ENCODE data around the gene SEMA3G.

SEMA3G gene

DNA sequence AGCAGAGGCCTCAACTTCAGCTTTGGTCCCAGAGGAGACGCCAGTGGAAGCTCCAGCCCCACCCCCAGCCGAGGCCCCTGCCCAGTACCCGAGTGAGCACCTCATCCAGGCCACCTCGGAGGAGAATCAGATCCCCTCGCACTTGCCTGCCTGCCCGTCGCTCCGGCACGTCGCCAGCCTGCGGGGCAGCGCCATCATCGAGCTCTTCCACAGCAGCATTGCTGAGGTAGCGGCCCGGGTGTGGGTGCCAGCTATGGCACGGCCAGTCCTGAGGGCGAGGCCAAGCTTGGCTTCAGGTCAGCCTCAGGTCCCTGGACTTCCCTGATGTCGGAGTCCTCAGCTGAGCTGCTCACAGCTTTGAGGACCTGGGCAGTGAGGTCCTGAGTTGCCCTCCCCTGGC is 44.5 kb upstream of the SEMA3G start:
- H3K9me3 ChIP-seq (ENCODE audit: insufficient read depth, low read length), result no peaks in the 10 kb centered on the region
- no peak overlapping the region for H3K4me3 ChIP-seq (ENCODE audit: insufficient read length, low read depth)
- no peak for DNase-seq (ENCODE audit: low read depth, low spot score)
- TF ChIP-seq ZNF274 (IDR thresholded peaks at IDR 0.05; ENCODE audit: low read depth, low read length) (no peak), YY1 (IDR thresholded peaks at IDR 0.05; ENCODE audit: insufficient read depth, insufficient read length) (no peak), SUZ12 (IDR thresholded peaks at IDR 0.05; ENCODE audit: extremely low read depth, insufficient read depth, insufficient read length) (no peak)
- peaks cover 7% of the 10 kb centered on the region for H3K4me1 ChIP-seq (ENCODE audit: insufficient read depth, insufficient read length)
- peaks cover 94% of the 10 kb centered on the region for H3K36me3 ChIP-seq (ENCODE audit: insufficient read depth, insufficient read length, low read length)
- no peaks in the 10 kb centered on the region for H3K27me3 ChIP-seq (ENCODE audit: insufficient read depth, insufficient read length)
- no peak overlapping the region for H3K9ac ChIP-seq (ENCODE audit: insufficient read length, low read depth)

DNA sequence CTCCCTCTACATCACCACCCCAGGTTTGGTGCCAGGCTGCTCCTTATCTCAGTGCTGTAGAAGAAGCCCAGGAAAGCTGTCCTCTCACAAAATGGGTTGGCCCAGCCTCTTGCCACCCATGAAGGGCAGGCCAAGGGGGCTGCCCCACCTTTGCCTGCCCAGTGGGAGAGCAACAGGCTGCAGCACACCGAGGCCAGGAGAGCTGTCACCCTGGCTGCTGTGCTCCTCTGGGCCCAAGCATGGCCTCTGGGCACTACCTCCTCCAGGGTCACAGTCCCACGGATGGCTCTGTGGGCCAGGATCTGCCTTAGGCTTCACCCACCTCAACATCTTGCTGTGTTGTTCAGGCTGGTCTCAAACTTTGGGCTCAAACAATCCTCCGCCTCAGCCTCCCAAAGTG is 43.8 kb upstream of the SEMA3G start:
- peaks cover 96% of the 10 kb centered on the region for H3K36me3 ChIP-seq (ENCODE audit: insufficient read depth, insufficient read length, low read length)

DNA sequence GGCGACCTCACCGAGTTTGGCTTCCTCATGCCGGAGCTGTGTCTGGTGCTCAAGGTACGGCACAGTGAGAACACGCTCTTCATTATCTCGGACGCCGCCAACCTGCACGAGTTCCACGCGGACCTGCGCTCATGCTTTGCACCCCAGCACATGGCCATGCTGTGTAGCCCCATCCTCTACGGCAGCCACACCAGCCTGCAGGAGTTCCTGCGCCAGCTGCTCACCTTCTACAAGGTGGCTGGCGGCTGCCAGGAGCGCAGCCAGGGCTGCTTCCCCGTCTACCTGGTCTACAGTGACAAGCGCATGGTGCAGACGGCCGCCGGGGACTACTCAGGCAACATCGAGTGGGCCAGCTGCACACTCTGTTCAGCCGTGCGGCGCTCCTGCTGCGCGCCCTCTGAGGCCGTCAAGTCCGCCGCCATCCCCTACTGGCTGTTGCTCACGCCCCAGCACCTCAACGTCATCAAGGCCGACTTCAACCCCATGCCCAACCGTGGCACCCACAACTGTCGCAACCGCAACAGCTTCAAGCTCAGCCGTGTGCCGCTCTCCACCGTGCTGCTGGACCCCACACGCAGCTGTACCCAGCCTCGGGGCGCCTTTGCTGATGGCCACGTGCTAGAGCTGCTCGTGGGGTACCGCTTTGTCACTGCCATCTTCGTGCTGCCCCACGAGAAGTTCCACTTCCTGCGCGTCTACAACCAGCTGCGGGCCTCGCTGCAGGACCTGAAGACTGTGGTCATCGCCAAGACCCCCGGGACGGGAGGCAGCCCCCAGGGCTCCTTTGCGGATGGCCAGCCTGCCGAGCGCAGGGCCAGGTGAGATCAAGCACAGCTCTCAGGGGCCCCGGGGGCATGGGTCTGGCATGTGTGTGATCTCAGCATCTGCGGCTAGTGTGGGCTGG is 43.1 kb upstream of the SEMA3G start:
- no peak for TF ChIP-seq SUZ12 (IDR thresholded peaks at IDR 0.05; ENCODE audit: extremely low read depth, insufficient read depth, insufficient read length)
- TF ChIP-seq YY1 (IDR thresholded peaks at IDR 0.05; ENCODE audit: insufficient read depth, insufficient read length), result no peak
- no peak for TF ChIP-seq ZNF274 (IDR thresholded peaks at IDR 0.05; ENCODE audit: low read depth, low read length)
- H3K27me3 ChIP-seq (ENCODE audit: insufficient read depth, insufficient read length), result no peaks in the 10 kb centered on the region
- no peaks in the 10 kb centered on the region for H3K9me3 ChIP-seq (ENCODE audit: insufficient read depth, low read length)
- H3K9ac ChIP-seq (ENCODE audit: insufficient read length, low read depth), result no peak overlapping the region
- no peak for DNase-seq (ENCODE audit: low read depth, low spot score)
- peaks cover 96% of the 10 kb centered on the region for H3K36me3 ChIP-seq (ENCODE audit: insufficient read depth, insufficient read length, low read length)
- peaks cover 7% of the 10 kb centered on the region for H3K4me1 ChIP-seq (ENCODE audit: insufficient read depth, insufficient read length)
- H3K4me3 ChIP-seq (ENCODE audit: insufficient read length, low read depth), result no peak overlapping the region

More for the DNA sequence above, 43.8 kb upstream of the SEMA3G start:
- H3K4me3 ChIP-seq (ENCODE audit: insufficient read length, low read depth), result no peak overlapping the region
- TF ChIP-seq SUZ12 (IDR thresholded peaks at IDR 0.05; ENCODE audit: extremely low read depth, insufficient read depth, insufficient read length) (no peak), ZNF274 (IDR thresholded peaks at IDR 0.05; ENCODE audit: low read depth, low read length) (no peak), YY1 (IDR thresholded peaks at IDR 0.05; ENCODE audit: insufficient read depth, insufficient read length) (no peak)
- peak overlapping the region; percentile 26 for H3K9ac ChIP-seq (ENCODE audit: insufficient read length, low read depth)
- no peaks in the 10 kb centered on the region for H3K9me3 ChIP-seq (ENCODE audit: insufficient read depth, low read length)
- H3K27me3 ChIP-seq (ENCODE audit: insufficient read depth, insufficient read length), result no peaks in the 10 kb centered on the region
- DNase-seq (ENCODE audit: low read depth, low spot score), result no peak
- peaks cover 7% of the 10 kb centered on the region for H3K4me1 ChIP-seq (ENCODE audit: insufficient read depth, insufficient read length)

GRCh38 chr3:52487050-52487787 is 42.3 kb upstream of the SEMA3G start:
- no peak overlapping the region for H3K9ac ChIP-seq (ENCODE audit: insufficient read length, low read depth)
- H3K4me3 ChIP-seq (ENCODE audit: insufficient read length, low read depth), result no peak overlapping the region
- no peaks in the 10 kb centered on the region for H3K27me3 ChIP-seq (ENCODE audit: insufficient read depth, insufficient read length)
- no peak for DNase-seq (ENCODE audit: low read depth, low spot score)
- no peak for TF ChIP-seq ZNF274 (IDR thresholded peaks at IDR 0.05; ENCODE audit: low read depth, low read length)
- no peak for TF ChIP-seq SUZ12 (IDR thresholded peaks at IDR 0.05; ENCODE audit: extremely low read depth, insufficient read depth, insufficient read length)
- no peak for TF ChIP-seq YY1 (IDR thresholded peaks at IDR 0.05; ENCODE audit: insufficient read depth, insufficient read length)
- H3K9me3 ChIP-seq (ENCODE audit: insufficient read depth, low read length), result no peaks in the 10 kb centered on the region
- H3K4me1 ChIP-seq (ENCODE audit: insufficient read depth, insufficient read length), result peaks cover 8% of the 10 kb centered on the region
- H3K36me3 ChIP-seq (ENCODE audit: insufficient read depth, insufficient read length, low read length), result peaks cover 96% of the 10 kb centered on the region

DNA sequence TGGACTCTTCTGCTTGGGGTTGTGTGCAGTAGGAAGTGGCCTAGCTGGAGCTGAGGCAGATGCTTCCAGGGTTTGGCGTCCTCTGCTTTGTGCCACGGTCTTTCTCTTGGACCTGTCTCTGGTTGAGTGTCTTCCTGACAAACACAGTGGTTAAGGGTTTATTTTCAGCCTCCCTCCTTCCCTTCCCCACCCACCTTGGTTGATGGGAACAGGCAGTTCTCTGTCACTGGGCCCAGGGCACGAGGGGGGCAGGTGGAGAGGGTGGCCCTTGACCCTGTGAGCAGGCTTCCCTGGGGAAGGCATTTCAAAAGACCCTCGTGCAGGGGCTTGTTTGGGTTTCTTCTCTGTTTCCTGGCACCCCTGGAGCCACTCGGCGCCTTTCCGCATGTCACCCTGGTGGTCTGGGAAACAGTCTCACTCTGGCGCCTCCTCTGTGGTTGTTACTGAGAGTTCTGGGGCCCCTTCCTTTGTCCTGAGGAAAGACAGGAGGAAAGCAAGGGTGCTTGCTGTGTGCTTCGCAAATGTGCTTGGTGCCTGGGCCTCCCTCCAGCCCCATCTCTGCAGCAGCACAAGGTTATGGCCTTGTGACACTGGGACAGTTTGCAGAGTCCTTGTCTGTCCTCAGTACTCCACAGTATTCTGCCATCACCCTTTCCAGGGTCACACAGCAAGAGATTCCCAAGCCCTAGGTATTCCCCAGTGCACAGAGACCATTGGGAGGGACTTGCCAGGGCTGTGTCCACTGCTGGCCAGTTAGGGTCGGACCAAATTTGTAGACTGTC is 40.0 kb upstream of the SEMA3G start:
- Histone ChIP-seq H3K36me3 (ENCODE audit: insufficient read depth, insufficient read length, low read length) (peaks cover 96% of the 10 kb centered on the region), H3K4me1 (ENCODE audit: insufficient read depth, insufficient read length) (peaks cover 8% of the 10 kb centered on the region), H3K9ac (ENCODE audit: insufficient read length, low read depth) (no peak overlapping the region), H3K27me3 (ENCODE audit: insufficient read depth, insufficient read length) (no peaks in the 10 kb centered on the region), H3K9me3 (ENCODE audit: insufficient read depth, low read length) (no peaks in the 10 kb centered on the region), H3K4me3 (ENCODE audit: insufficient read length, low read depth) (no peak overlapping the region)
- TF ChIP-seq ZNF274 (IDR thresholded peaks at IDR 0.05; ENCODE audit: low read depth, low read length), result no peak
- no peak for TF ChIP-seq YY1 (IDR thresholded peaks at IDR 0.05; ENCODE audit: insufficient read depth, insufficient read length)
- TF ChIP-seq SUZ12 (IDR thresholded peaks at IDR 0.05; ENCODE audit: extremely low read depth, insufficient read depth, insufficient read length), result no peak
- no peak for DNase-seq (ENCODE audit: low read depth, low spot score)

DNA sequence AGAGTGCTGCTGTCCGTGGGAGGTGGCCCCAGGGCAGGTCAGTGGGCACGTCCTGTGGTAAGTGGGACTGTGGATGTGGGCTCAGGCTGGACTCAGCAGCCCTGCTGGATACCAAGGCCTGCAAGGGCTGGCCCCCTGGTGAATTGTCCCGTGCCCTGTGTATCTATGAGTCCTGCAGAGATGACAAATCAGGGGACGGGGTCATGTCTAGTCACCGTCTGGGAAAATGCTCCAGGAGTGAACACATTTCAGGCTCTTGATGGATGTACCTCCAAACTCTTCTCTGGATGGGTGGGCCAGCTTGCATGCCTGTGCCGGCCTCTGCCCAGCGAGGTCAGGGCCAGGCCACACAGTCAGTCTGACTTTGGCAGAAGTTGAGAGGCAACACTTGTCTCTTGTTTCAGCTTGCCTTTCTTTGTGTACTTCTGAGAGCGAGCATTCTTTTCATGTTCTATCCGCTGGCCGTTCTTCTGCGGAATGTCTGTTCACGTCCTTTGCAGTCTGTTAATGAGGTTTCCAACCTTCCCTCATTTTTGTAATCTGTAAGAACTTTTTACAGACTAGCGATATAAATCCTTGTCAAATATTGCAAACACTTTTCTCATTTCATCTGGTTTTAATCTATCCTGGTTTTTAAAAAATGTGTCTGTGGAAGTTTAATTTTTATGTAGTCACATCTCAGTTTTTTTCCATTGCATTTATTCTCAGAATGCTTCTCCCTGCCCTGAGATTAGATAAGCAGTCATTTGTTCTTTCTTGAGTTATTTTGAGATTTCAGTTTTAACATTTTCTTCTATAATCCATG is 38.9 kb upstream of the SEMA3G start:
- peaks cover 96% of the 10 kb centered on the region for H3K36me3 ChIP-seq (ENCODE audit: insufficient read depth, insufficient read length, low read length)
- no peak for TF ChIP-seq ZNF274 (IDR thresholded peaks at IDR 0.05; ENCODE audit: low read depth, low read length)
- no peak for TF ChIP-seq YY1 (IDR thresholded peaks at IDR 0.05; ENCODE audit: insufficient read depth, insufficient read length)
- TF ChIP-seq SUZ12 (IDR thresholded peaks at IDR 0.05; ENCODE audit: extremely low read depth, insufficient read depth, insufficient read length), result no peak

More for the DNA sequence above, 38.9 kb upstream of the SEMA3G start:
- Histone ChIP-seq H3K9me3 (ENCODE audit: insufficient read depth, low read length) (no peaks in the 10 kb centered on the region), H3K4me3 (ENCODE audit: insufficient read length, low read depth) (no peak overlapping the region), H3K9ac (ENCODE audit: insufficient read length, low read depth) (peak overlapping the region; percentile 32), H3K27me3 (ENCODE audit: insufficient read depth, insufficient read length) (no peaks in the 10 kb centered on the region), H3K4me1 (ENCODE audit: insufficient read depth, insufficient read length) (peaks cover 8% of the 10 kb centered on the region)
- no peak for DNase-seq (ENCODE audit: low read depth, low spot score)
